ENCODE results near the gene ARHGEF17.

DNA sequence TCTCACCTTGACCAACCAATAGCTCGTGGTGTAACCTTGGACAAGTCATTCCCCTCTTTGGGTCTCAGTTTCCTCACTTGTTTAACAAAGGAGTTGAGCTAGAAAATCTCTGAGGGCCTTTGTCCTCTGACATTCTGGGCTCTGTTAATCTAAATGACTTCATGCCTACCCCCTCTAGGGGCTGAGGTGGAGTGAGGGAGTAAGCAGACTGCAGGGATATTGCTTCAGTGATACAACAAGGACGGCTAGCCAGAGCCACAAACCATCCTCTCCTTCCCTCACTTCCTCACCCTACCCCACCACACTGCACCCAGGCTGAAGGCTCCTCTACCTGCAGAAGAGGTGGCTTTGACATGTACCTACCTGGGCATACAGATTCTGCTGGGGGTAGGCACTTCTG, 103.0 kb downstream of the ARHGEF17 start:
- no peak for TF ChIP-seq CTCF (IDR thresholded peaks at IDR 0.05; ENCODE audit: poor library complexity)
- TF ChIP-seq EZH2phosphoT487 (IDR thresholded peaks at IDR 0.05; ENCODE audit: low read depth, severe bottlenecking, unreplicated experiment) = no peak
- no peak for TF ChIP-seq EZH2 (IDR thresholded peaks at IDR 0.05; ENCODE audit: borderline replicate concordance)
